HG02798 (cell line): Measurements from ENCODE around the gene ATG9A.

Experiments
- ATAC-seq: cut with Tn5 transposase; IDR thresholded peaks from one replicate; pipeline ENCODE4 v1.9.1; 2021; ENCODE audit warnings: mild to moderate bottlenecking; ENCODE audit not compliant: unreplicated experiment, poor library complexity

ATG9A gene

DNA sequence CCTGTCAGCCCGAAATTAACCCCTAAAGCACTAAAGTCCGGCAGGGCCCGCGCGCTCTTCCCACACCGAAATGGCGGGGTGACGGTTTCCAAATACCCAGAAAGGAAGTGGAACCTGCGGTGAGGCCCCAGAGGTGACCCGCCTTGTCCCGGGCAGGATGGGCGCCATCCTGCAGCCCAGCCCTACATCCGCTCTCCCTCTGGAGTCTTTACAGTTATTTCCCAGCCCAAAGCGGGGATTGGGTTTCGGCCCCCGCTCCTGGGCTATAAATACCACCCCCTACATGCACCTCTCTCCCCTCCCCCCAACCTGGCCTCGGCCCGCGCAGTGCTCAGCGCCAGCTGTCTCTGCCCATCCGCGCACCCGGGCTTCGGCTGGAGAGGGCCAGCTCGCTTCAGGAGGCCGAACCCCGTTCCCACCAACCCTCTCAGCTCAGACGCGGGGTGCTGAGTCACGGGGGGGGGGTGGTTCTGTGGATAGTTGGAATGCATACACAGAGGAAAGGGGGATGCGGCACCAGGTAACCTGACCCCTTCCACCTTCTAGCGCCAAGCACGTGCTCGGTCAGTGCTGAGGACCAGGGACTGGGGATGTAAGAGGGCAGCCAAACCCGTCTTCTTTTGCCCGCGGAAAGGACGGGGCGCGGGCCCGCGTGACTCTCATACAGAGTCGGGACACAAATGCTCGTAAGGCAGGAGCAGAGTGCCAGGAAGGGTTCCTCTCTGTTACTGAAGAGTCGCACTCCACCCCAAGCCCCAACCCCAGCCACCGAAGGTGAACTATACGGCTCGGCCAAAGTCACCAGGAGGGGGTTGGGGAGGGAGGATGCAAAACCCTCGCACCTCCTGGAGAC, 23.7 kb upstream of the ATG9A start, which contains the start of gene TUBA4B:
Gene TUBA4B (plus strand): TSS at position 344 of the 853 bp plus-strand sequence. CDS start 165 bp downstream, at position 509.
- peak; percentile 0 for ATAC-seq

DNA sequence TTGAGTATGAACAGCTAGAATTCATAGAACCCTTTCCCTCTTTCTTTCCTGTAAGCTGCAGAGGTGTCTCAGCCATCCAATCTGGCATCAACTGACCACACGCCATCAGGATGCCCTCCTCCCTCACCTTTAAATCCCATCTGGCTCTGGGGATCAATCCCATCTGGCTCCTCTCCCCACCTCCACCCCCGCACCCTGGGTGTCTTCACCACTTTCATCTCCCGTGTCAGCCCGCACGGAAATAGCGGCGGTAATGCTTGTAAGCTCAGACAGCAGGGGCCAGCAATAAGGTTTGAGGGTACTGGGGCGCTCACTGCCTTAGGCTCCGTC, 23.1 kb upstream of the ATG9A start:
- no peak for ATAC-seq

- ATAC-seq = no peak
Measured at GRCh38 chr2:219252084-219252483, 22.6 kb upstream of the ATG9A start.

DNA sequence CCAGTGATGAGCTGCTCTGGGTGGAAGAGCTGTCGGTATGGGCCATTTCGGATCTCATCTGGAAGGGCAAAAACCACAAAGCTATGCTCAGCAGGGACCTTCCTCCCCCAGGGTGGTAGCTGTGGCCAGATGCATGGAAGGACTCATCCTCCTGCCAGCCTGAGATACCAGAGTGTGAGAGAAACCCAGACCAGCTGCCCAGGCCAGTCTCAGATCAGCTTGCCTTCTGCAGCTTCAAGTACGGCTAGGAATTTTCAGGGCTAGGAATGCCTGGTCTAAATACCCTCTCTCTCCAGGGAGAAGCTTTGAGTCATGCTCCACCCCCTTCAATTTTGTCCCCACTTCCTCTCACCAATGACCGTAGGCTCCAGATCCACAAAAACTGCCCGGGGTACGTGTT, 22.2 kb upstream of the ATG9A start:
- no peak for ATAC-seq

GRCh38 chr2:219250049-219250781, 20.8 kb upstream of the ATG9A start:
- no peak for ATAC-seq

GRCh38 chr2:219249203-219249980, 20.0 kb upstream of the ATG9A start:
- peak; percentile 36 for ATAC-seq

GRCh38 chr2:219248845-219249202, 19.4 kb upstream of the ATG9A start:
- no peak for ATAC-seq

- no peak for ATAC-seq
Measured at GRCh38 chr2:219247678-219248642, 18.5 kb upstream of the ATG9A start.

GRCh38 chr2:219246559-219246958, 17.1 kb upstream of the ATG9A start:
- no peak for ATAC-seq

- no peak for ATAC-seq
Measured at GRCh38 chr2:219245899-219246230, 16.4 kb upstream of the ATG9A start.

DNA sequence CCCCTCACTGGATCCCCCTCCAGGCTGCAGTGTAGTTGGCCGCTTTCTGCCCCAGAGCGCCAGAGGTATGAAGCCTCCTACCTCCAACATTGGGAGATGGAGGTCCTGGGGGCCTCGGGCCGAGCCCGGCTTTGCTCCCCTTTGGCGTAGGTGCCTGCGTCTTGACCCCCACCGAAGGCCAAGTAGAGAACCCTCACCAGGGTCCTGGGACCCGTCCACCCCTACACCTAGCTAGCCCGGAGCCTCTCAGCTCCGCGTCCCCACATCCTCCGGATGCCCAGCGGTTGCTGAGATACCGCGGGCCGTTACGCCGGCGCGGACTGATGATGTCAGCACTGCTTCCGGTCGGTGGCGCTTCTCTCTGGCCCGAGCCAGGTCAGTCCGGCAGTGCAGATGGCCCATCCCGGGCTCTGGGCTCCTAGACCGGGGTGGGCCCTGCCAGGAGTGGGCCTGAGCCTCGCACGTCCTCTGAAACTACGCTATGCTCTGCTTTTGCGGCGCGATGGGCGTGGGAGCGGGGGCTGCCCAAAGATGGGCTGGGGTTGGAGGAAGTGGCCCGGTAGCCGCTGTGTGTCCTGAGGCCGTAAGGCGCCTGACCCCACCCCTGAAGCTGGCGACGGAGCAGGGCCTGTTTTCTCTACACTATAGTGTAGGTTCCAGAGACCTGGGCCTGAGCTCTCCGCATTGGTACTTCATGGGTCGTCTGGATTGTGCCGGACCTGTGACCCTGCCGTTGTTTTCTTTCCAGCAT, 15.9 kb upstream of the ATG9A start, which contains the start of the genes GLB1L and STK16:
Gene GLB1L (minus strand): TSS at position 297 of the 751 bp plus-strand sequence. CDS start 1,871 bp downstream, outside the sequence.
Gene STK16 (plus strand): TSS at position 332 of the 751 bp plus-strand sequence. CDS start 521 bp downstream, outside the sequence.
- peak; percentile 80 for ATAC-seq

GRCh38 chr2:219244789-219245147, 15.3 kb upstream of the ATG9A start:
- ATAC-seq = no peak

- ATAC-seq = no peak
Measured at GRCh38 chr2:219243291-219243761, 13.9 kb upstream of the ATG9A start.

- ATAC-seq = no peak
Measured at GRCh38 chr2:219234331-219234730, 4.9 kb upstream of the ATG9A start.

- no peak for ATAC-seq
Measured at GRCh38 chr2:219230059-219230540, 664 bp upstream of the ATG9A start.

GRCh38 chr2:219228911-219229304, 528 bp downstream of the ATG9A start:
- no peak for ATAC-seq

GRCh38 chr2:219228041-219228910, 1.2 kb downstream of the ATG9A start:
- no peak for ATAC-seq

GRCh38 chr2:219225350-219225749, 4.1 kb downstream of the ATG9A start:
- ATAC-seq = no peak
